ENCODE measurements around the gene WDTC1.

The WDTC1 gene

GRCh38 chr1:27357281-27358037 is 123.0 kb downstream of the WDTC1 start:
- DNase-seq = peak; percentile 47

Measured in activated gamma-delta T cell (primary cell).